Measurements from ENCODE around the gene ARHGEF9.

Gene ARHGEF9

GRCh38 chrX:63744850-63745394 lies 40.1 kb downstream of the ARHGEF9 start:
- DNase-seq, result no peak

- DNase-seq, result no peak
Measured at GRCh38 chrX:63743596-63743995, 41.4 kb downstream of the ARHGEF9 start.

DNA sequence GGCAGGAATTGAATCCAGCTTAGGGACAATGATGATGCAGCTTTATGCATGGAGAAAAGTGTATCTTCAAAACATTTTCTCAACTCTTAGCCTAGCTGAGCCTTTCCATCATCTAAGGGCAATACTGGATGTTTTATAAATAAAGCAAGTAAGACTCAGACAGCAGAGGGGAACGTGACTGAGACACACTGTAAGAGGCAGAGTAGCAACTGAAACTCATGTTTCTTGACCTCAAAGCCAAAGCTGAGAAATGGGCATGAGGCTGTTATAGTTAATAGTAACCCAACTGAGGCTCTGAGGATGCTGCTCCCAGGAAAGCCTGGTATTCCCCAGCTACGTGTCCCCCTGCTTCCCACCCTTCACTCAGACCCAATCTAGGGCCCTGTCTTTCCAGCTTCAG lies 44.6 kb downstream of the ARHGEF9 start:
- no peak for DNase-seq

DNA sequence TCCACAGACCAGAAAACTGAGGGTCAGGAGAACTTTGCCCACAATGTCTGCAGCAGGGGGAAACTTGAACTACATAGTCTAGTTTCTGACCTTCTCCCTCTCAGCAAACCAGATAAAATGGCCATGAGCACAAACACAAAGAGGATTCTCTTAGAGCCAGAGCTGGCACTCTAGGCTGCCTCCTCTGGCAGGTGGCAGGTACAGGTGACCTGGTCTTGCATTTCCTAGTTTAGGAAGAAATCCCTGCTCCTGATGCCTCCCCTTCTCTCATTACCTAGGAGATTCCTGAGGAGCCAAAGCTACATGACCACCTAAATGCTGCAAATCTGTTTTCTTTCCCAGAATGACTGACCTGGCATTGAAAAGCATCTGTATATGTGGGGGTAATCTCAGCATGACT lies 45.1 kb downstream of the ARHGEF9 start:
- DNase-seq, result no peak

DNA sequence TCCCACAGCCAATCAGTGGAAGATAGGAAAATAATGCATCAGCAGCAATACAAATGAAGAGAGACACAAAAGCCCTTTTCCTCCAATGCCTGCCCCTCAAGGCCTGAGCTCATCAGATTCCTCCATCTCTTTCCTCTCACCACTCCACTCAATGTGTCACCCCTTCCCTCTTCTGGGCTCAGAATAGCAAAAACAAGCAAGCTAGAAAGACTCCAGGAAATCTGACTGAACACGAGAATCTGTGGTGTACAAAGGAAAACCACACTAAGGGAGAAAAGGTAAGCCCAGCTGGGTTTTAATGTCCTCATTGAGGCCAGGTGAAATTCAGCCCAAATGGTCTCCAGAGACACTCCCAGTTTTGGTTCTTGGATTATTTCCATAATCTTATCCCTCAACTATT lies 46.3 kb downstream of the ARHGEF9 start:
- DNase-seq, result no peak

DNA sequence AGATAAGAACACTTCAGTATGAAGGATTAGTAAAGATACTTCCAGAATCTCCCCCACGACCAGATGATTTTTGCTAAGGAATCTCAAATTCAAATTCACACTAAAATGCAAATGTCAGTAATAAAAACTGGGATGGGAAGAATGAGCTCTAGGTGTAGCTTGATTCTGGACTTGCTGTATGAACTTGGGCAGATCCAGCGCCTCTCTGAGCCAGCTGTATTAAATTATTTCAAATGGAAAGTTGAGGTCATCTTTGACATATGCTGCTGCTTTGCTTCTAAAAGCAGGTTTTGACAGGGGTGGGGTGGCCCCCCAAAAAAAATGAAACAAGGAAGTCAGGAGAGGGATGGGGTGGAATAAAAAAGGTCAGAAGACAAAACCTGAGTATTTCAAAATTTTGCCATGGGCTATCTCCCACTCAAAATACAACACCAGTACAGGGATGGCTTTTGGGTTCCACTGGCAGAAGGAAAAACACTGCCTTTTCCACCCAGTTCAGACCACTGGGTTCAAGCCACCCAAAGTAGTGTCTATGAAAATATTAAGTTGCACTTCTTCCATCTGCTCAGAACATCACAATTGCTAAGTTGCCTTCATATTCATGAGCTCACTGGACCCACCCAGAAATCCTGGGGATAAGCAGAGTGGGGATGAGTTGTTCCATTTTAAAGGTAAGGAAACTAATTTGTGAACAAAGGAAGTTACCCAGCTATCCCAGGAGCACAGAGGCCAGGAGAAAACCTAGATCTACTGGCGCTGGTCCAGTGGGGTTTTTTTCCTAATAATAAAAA lies 47.7 kb downstream of the ARHGEF9 start:
- no peak for DNase-seq

GRCh38 chrX:63735882-63736281 lies 49.1 kb downstream of the ARHGEF9 start:
- DNase-seq, result no peak

DNA sequence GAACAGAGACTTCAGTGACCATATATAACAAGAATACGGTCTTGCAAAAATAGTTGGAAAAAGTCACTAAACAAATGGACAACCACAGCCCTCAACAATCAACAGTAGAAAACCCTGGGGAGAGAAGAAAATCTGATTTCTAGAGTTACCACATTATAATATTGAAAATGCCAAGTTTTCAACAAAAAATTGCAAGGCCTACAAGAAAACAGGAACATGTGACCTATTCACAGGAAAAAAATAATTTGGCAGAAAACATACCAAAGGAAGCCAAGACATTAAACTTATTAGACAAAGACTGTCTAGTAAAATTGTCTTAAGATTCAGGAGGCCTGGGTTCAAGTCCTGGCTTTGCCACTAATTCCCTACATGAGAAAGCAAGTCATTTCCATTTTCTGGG lies 64.7 kb downstream of the ARHGEF9 start:
- no peak for DNase-seq

GRCh38 chrX:63719633-63720032 lies 65.4 kb downstream of the ARHGEF9 start:
- no peak for DNase-seq

DNA sequence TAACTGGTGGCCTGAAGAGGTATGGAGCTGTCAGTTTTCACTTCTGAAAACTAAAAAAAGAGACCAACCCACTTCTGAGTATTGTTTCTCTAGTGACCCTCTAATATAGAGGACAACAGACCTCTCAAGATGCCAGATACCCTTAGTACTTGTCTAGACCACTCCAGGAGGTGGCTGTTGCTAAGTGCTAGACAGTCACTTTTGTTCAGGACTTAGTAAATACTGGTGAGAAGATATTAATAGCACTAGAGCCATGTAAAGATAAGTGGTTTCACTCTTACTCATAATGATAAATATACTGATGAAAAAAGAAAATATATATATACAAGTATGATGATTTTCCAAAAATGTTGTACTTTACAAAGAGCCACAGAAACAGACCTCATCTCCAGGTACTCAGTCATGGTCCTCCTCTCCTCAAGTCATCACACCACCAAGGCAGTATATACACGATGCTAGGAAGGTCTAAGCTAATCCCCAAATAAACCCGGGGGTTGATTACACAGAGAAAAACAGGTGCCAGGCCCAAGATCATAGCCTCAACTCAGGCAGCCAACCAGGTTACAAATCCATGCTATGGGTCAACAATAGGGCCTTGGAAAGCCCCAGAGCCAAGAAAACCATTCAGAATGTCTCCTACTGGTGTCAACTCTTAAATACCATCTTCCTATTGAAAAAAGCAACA lies 66.9 kb downstream of the ARHGEF9 start:
- DNase-seq, result no peak

DNA sequence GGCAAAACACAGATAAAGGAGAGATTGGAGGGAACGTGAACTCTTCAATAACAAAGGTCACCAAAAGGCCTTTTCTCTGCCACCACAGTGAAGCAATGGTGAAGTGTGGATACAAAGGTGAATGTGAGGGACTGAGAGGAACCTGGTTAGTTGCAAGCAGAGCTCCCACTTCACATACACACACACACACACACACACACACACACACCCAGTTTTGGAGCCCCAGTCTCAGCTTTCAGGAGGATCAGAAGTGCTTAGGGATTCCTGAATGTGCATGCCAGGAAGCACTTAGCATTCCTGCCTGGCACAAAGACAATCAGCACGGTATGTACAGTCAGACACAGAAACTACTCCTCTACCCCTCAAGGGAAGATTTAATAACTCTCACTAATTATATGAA lies 71.5 kb downstream of the ARHGEF9 start:
- no peak for DNase-seq

DNA sequence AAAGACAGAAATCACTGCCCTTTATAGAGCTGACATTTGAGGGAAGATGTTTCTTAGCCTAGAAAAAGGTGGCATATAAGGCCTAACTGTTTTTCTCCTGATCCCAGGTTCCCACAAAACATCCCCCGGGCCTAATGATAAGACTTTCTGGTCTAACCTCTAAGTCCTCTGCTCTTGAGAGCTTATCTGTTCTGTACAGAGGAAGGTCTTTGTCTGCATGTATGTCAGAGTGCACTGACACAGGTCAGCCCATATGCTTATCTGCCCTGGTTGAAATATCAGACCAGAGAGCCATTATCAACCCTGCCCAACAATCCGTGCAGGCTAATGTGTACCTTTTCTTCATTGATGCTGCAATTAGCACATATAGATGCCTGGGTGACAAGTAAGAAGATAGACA lies 76.2 kb downstream of the ARHGEF9 start:
- no peak for DNase-seq

DNA sequence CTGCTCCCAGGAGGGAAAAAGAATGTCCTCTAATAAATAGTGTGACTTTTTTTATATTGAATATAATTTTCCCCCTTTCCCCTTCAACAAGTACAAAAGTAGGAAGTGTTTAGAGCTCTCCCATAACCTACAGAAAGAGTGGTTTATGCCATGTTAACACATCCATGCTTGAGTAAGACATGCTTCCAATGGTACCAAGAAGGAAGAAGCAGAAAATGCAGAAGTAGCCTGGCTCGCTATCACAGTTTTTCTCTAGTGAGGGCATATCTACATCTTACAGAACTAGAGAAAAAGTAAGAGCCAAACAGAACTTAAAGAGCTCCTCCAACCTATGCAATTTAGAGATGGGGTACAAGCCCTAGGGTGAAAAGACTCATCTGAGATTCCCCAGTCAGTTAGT lies 82.5 kb downstream of the ARHGEF9 start:
- DNase-seq, result no peak

- no peak for DNase-seq
Measured at GRCh38 chrX:63686878-63687714, 97.9 kb downstream of the ARHGEF9 start.

- no peak for DNase-seq
Measured at GRCh38 chrX:63680423-63680822, 104.6 kb downstream of the ARHGEF9 start.

DNA sequence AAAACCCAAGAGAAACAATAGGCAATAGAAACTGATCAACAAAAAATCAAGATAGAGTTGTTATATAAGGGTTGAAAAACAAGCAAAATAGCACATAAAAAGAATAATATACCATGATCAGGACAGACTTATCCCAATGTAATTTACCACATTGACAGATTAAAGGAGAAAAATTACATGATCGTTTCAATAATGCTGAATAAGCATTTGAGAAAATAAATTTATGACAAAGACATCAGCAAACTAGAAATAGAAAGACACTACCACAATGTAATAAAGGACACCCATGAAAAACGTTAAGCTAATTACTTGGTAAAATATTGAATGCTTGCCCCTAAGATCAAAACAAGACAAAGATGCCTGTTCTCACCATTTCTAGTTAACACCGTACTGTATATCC lies 105.6 kb downstream of the ARHGEF9 start:
- no peak for DNase-seq

DNA sequence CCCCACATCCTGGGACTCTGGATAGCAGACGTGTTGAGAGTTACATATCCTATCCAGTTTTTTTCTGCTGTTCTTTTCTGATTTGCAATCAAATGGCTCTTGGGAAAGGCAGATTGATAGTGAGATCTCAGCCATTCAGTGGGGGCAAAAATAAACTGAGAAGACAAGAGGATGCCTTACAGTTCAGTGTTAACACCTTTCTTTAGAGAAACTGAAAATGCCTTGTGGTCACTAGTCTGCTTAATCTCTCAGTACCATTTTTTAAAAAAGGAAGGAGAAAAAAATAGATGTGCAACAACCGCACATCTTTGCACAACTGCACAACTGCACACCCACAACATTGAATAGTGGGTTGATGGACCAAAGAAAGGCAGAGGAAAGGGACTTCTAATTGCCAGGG lies 109.3 kb downstream of the ARHGEF9 start:
- DNase-seq, result no peak

DNA sequence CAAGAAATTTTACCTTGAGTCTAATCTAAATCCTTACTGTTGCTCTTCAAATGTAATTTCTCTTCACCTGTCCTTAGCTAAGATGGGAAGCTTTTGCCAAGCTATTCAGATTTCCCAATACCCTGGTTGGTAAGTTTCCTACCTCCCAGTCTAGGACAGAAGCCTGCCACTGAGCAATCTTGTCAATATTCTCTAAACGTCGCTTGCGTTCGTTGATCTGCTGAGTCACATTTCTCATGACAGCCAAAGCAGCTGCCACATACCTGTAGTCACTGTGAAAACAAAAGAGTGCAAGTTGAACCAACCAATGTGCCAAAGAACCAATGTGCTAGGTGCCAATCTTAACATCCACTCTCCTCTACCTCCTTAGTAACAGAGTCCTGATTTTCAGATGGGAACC lies 111.1 kb downstream of the ARHGEF9 start:
- DNase-seq, result no peak

- DNase-seq, result no peak
Measured at GRCh38 chrX:63664741-63665140, 120.3 kb downstream of the ARHGEF9 start.

DNA sequence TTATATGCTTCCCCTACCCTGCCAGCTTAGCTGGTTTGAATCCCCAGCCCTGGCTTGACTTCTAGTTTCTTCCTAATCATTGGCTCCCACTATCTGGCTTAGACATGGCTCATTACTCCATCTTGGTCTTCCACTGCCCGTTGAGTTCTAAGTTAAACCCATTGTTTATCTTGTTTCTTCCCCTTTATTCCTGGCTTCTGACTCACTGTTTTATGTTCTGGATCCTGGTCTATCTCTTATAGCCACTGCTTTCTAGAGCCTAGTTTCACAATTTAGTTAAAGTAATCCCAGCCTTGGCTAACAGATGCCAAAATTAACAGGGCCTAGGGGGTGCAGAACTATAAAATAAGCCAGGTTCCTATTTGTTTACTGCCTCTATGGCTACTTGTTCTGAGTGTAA lies 120.9 kb downstream of the ARHGEF9 start:
- no peak for DNase-seq

DNA sequence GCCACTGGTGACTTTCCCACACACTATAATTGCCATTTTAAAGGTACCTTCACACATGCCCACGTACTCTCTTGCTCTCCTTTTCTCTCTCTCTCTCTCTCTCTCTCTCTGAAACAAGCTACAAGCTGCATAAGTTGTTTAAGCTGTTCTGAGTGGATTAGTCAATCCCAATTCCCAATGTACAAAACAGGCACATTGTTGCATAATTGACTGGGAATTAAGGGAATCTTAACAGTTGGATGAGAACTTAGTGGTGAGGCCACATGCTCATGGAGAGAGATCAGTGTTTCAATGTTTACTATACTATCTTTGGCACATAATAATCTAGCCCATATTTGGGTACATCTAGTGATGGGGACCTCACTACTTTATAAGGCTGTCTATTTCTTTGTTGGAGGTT lies 123.3 kb downstream of the ARHGEF9 start:
- no peak for DNase-seq

- no peak for DNase-seq
Measured at GRCh38 chrX:63658920-63659319, 126.1 kb downstream of the ARHGEF9 start.

DNA sequence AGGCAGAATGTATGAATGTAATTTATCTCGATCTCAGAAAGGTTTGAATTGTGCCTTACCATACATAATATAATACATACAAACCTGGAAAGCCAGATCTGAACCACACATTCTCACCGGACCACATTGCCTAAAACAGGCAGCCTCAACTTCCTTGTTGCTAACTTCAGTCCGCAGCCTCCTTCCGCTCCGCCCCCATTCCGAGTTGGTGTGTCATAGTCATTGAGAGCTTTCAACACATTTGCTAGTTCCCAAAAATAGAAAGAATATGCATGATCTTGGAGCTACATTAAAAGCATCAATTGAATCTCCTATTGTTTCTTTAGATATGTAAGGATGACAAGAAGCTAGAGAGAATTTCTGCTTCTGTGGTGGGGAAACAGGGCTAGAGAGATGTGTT lies 127.2 kb downstream of the ARHGEF9 start:
- no peak for DNase-seq
